K562 (cell line): ENCODE measurements around the gene ZNF787. TPM values are rescaled to one million over a fixed set of nuclear protein-coding genes. Genes with fewer than 3 reads are reported as not detected.
A peak's percentile ranks its signal among the peaks of the same experiment; 100 is the strongest.

Experiments
- ATAC-seq: fragments of 200-7000 bp; cut with Tn5 transposase; 3 replicates; pipeline ENCODE4 v1.9.1; 2020; ENCODE audit warnings: moderate library complexity
- BruUV-seq: library from RNA; stranded (reverse); fragments of 400-500 nt; replicated peaks from 2 replicates; lab custom pipeline; 2021; lab: Mats Ljungman, UMichigan
- CTCF ChIA-PET: fragments of 300-600 bp; formaldehyde crosslinking; extraction: SDS; loops from one replicate; lab custom pipeline; 2021; ENCODE audit warnings: low intra/inter-chr PET ratio; lab: Yijun Ruan, JAX
- POLR2A ChIA-PET: fragments of 300-600, 350-650 bp; sonication (Branson Sonifier 250); formaldehyde crosslinking; extraction: SDS; loops from one replicate; lab custom pipeline; 2021; ENCODE audit warnings: antibody characterized with exemption, inconsistent platforms; lab: Yijun Ruan, JAX
- DNase-seq, 4 experiments: peaks; one replicate each; pipeline versions ENCODE4 v3.0.0 to v3.0.0-alpha.2; 2011 to 2018; ENCODE audit warnings: low spot score in 3 of 4, mixed read lengths in 3 of 4; ENCODE audit errors: extremely low read depth in 1 of 4
- FAIRE-seq: peaks from 2 replicates; lab custom pipeline; 2011; peaks lifted over from hg19 to GRCh38; lab: Jason Lieb, UNC
- H2AFZ ChIP-seq: 2 replicates; pipeline ENCODE4 v1.6.0; 2011; ENCODE audit warnings: low read depth, low read length, control low read depth, inconsistent platforms
- H3K27ac ChIP-seq: fragments of 200-600 bp; 3 replicates; pipeline ENCODE4 v1.8.0; 2011; ENCODE audit warnings: low read depth, mild to moderate bottlenecking, control low read depth, inconsistent platforms, low read length, moderate library complexity, mixed read lengths; ENCODE audit errors: extremely low read depth
- H3K27me3 ChIP-seq, 2 experiments: fragments of 300-600 bp in 1 of 2; 2 replicates in 1 of 2; 3 replicates in 1 of 2; pipeline versions ENCODE4 v1.6.0 to v1.8.0; 2011; ENCODE audit warnings: inconsistent platforms in 2 of 2, low read length in 2 of 2, mild to moderate bottlenecking in 1 of 2, mixed read lengths in 1 of 2, moderate library complexity in 1 of 2; ENCODE audit not compliant: control insufficient read depth in 2 of 2, insufficient read depth in 2 of 2
- H3K36me3 ChIP-seq: fragments of 300-600 bp; 3 replicates; pipeline ENCODE4 v1.8.0; 2011; ENCODE audit warnings: mild to moderate bottlenecking, low read length, inconsistent platforms; ENCODE audit not compliant: control insufficient read depth, insufficient read depth
- H3K4me1 ChIP-seq, 2 experiments: fragments of 200-600 bp in 1 of 2; replicated peaks in 1 of 2; 2 replicates in 1 of 2; 3 replicates in 1 of 2; pipeline versions ENCODE4 v1.5.1 to v1.8.0; 2011; ENCODE audit warnings: inconsistent platforms in 2 of 2, low read length in 2 of 2, mild to moderate bottlenecking in 1 of 2, mixed read lengths in 1 of 2, moderate library complexity in 1 of 2; ENCODE audit not compliant: control insufficient read depth in 2 of 2, insufficient read depth in 2 of 2
- H3K4me2 ChIP-seq: 2 replicates; pipeline ENCODE4 v1.6.1; 2011; ENCODE audit warnings: low read length, control low read depth, inconsistent platforms, mixed read lengths; ENCODE audit not compliant: insufficient read depth
- H3K4me3 ChIP-seq: fragments of 200-600 bp; sonication (generic), shearing (Covaris generic); 2 replicates; pipeline ENCODE4 v1.5.1; 2016; ENCODE audit warnings: control low read depth, inconsistent platforms
- H3K79me2 ChIP-seq: fragments of 200-600 bp; 3 replicates; pipeline ENCODE4 v1.8.0; 2011; ENCODE audit warnings: low read length, inconsistent platforms; ENCODE audit not compliant: control insufficient read depth, insufficient read depth
- H3K9ac ChIP-seq, 2 experiments: 2 replicates each; pipeline versions ENCODE4 v1.6.0 to v1.6.1; 2011; ENCODE audit warnings: low read depth in 2 of 2, low read length in 2 of 2, control low read depth in 1 of 2, inconsistent platforms in 1 of 2, mild to moderate bottlenecking in 1 of 2, mixed read lengths in 1 of 2; ENCODE audit not compliant: insufficient read depth in 1 of 2
- H3K9me1 ChIP-seq: one replicate; pipeline ENCODE4 v1.6.0; 2011; ENCODE audit warnings: inconsistent platforms, mild to moderate bottlenecking, low read length, moderate library complexity; ENCODE audit not compliant: control insufficient read depth, insufficient read depth
- H3K9me3 ChIP-seq: replicated peaks from 2 replicates; pipeline ENCODE4 v1.5.1; 2011; ENCODE audit warnings: low read depth, low read length, inconsistent platforms; ENCODE audit not compliant: control insufficient read depth, insufficient read depth
- H4K20me1 ChIP-seq: replicated peaks from 2 replicates; pipeline ENCODE4 v1.6.1; 2011; ENCODE audit warnings: low read length, inconsistent platforms, mixed read lengths; ENCODE audit not compliant: control insufficient read depth, insufficient read depth
- MTA2 ChIP-seq: fragments of 450-650 bp; IDR thresholded peaks from 2 replicates; pipeline ENCODE4 v1.6.1; 2016; ENCODE audit warnings: low read depth
- NONO ChIP-seq, 2 experiments: fragments of 200-400 bp in 1 of 2; fragments of 450-650 bp in 1 of 2; formaldehyde crosslinking in 1 of 2; IDR thresholded peaks; 2 replicates each; pipeline ENCODE4 v1.6.1; 2017; ENCODE audit warnings: low read depth in 2 of 2, mild to moderate bottlenecking in 2 of 2, moderate library complexity in 2 of 2, low read length in 1 of 2
- TARDBP ChIP-seq: fragments of 450-650 bp; IDR thresholded peaks from 2 replicates; pipeline ENCODE4 v1.6.1; 2016
- THRAP3 ChIP-seq: fragments of 450-650 bp; IDR thresholded peaks from 2 replicates; pipeline ENCODE4 v1.6.1; 2016; ENCODE audit warnings: mild to moderate bottlenecking, inconsistent platforms, borderline replicate concordance
- ZNF140 ChIP-seq: fragments of 250-450 bp; sonication (Bioruptor Pico); IDR thresholded peaks from 2 replicates; pipeline ENCODE4 v1.8.0; 2021; ENCODE audit warnings: moderate library complexity, mild to moderate bottlenecking, inconsistent platforms
- WGBS: fragments of 100-300 bp; shearing (Covaris generic); methylation state at CpG from one replicate; pipeline ENCODE4 v1.1.6; 2016; ENCODE audit warnings: low coverage, mixed read lengths; ENCODE audit not compliant: insufficient coverage; ENCODE audit errors: missing lambda C conversion rate; 5-methylcytosine and 5-hydroxymethylcytosine counted together
- in situ Hi-C: fragments of 300-500 bp; cut with MboI; formaldehyde crosslinking; loops from 4 replicates; pipeline ENCODE4 v1.15.0; 2018; ENCODE audit warnings: inconsistent platforms, mixed read lengths
- intact Hi-C: fragments of 100-400 bp; cut with micrococcal nuclease; formaldehyde crosslinking; loops from 2 replicates; pipeline ENCODE4 v1.14.2; 2022
- polyA plus RNA-seq, 8 experiments: library from polyadenylated mRNA; depleted of rRNA in 4 of 8; stranded (reverse) in 5 of 8; unstranded in 3 of 8; fragments of >200 nt; fragmentation: Nextera tagmentation in 2 of 8; fragmentation: Illumina TruSeq in 1 of 8; extraction: Ambion mirVana in 2 of 8; extraction: Trizol in 1 of 8; gene quantifications; 2 replicates each; pipeline versions ENCODE4 v1.2.1 to v1.2.3, GENCODE V29; 2011 to 2014; ENCODE audit warnings: inconsistent platforms in 1 of 8, missing spikeins in 1 of 8
- total RNA-seq, 7 experiments: library from RNA; depleted of rRNA in 6 of 7; stranded (reverse); fragments of >200 nt in 6 of 7; fragmentation: Illumina TruSeq in 2 of 7; extraction: Trizol in 2 of 7; gene quantifications; 2 replicates each; pipeline versions ENCODE4 v1.2.1 to v1.2.3, GENCODE V29; 2011 to 2021; ENCODE audit warnings: low replicate concordance in 1 of 7
- TF ChIP-seq, protein P1 (sequence below), 2 experiments: fragments of 250-450 bp in 1 of 2; fragments of 450-650 bp in 1 of 2; sonication (Bioruptor Pico) in 1 of 2; IDR thresholded peaks; 2 replicates each; pipeline versions ENCODE4 v1.6.1 to v1.8.0; 2016 to 2021; ENCODE audit warnings: mild to moderate bottlenecking in 2 of 2, moderate library complexity in 2 of 2, missing compliant biosample characterization in 1 of 2, missing genetic modification characterization in 1 of 2
- TF ChIP-seq, protein P2 (sequence below), 2 experiments: fragments of 450-650 bp; formaldehyde crosslinking in 1 of 2; IDR thresholded peaks; 2 replicates each; pipeline versions ENCODE4 v1.4.0 to v1.6.1; 2014 to 2020; ENCODE audit warnings: mild to moderate bottlenecking in 2 of 2, borderline replicate concordance in 1 of 2, low read depth in 1 of 2
- TF ChIP-seq, protein P3 (sequence below), 3 experiments: IDR thresholded peaks in 2 of 3; conservative IDR thresholded peaks in 1 of 3; 2 replicates each; pipeline ENCODE4 v1.5.1; 2011 to 2012; ENCODE audit warnings: low read length in 3 of 3, mild to moderate bottlenecking in 3 of 3, control low read depth in 2 of 3, improper control_type of control experiment in 1 of 3, inconsistent platforms in 1 of 3, low read depth in 1 of 3, mixed read lengths in 1 of 3, moderate library complexity in 1 of 3; ENCODE audit not compliant: insufficient read depth in 2 of 3

The ZNF787 gene
- total and polyA plus RNA-seq, 9 of the 15 experiments (the other 6 are each of a cell fraction or from before 2014, with no cell fraction given), result 0.45 to 77.6 (median 7.3) TPM

DNA sequence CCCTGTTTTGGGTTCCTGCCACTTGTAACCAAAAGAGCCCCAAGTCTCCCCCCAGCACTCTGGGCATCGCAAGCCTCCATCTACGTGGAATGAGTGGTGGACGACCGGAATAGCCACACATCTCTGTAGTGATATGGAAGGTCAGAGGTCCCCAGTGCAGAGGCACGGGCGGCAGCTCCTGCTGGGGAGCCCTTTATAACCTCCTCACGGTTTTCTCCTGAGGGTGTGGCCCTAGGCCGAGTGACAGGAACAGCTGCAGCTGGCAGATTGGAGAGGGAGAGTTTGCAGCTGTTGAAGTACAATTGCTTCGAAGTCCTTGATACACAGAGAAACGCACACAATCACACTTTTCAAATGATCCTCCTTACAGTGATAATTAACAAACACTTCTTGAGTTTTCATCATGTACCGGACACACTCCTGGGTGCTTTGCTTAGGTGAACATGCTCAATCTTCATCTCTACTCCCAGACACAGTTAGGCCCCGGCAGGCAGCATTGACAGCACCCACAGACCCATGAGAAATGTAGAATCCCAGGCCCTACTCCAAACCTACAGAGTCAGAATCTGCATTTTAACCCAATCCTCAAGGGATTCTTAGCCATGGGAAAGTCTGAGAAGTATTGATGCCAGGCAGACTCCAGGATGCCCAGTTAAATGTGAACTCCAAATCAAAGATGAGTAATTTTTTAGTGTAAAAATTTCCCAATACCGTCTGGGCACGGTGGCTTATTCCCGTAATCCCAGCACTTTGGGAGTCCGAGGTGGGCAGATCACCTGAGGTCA is 4.9 kb upstream of the ZNF787 start (continued):
- TF ChIP-seq, protein P1, sequence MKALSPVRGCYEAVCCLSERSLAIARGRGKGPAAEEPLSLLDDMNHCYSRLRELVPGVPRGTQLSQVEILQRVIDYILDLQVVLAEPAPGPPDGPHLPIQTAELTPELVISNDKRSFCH (CRISPR knock-in tag; IDR thresholded peaks at IDR 0.05), result no peak
- TF ChIP-seq, protein P1 (tag; IDR thresholded peaks at IDR 0.05), result no peak
- peak; percentile 78 for TF ChIP-seq MTA2
- TF ChIP-seq, all 486 proteins: peak for 86

DNA sequence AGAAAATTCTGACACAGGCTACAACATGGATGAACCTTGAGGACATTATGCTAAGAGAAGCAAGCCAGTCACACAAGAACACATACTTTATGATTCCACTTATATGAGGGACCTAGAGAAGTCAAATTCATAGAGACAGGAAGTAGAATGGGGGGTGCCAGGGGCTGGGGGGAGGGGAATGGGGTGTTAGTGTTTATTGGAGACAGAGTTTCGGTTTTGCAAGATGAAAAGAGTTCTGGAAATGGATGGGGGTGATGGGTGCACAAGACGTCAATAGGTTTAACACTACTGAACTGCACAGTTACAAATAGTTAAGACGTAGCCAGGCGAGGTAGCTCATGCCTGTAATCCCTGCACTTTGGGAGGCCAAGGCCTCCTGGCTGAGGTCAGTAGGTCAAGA is 3.5 kb upstream of the ZNF787 start:
- WGBS, result 88% methylated on average over 4 of the region's 4 CpGs
- H3K36me3 ChIP-seq, result peaks cover 3% of the 10 kb centered on the region; the same call in 2 of the 3 replicates
- H3K9ac ChIP-seq, result no peak overlapping the region
- no peaks in the 10 kb centered on the region for H3K9me3 ChIP-seq
- CTCF ChIA-PET, result no interaction called here
- POLR2A ChIA-PET, result interaction anchor here (1.7 kb wide), 1 partner anchor 9 kb away, joined by 5 read pairs; no protein-coding TSS in a partner anchor
- no TSS peak for BruUV-seq
- H3K27ac ChIP-seq, result no peak overlapping the region
- in situ Hi-C loops, result no loop called here
- H3K27me3 ChIP-seq, result no peaks in the 10 kb centered on the region
- H3K4me3 ChIP-seq, result no peak overlapping the region
- H2AFZ ChIP-seq, result no peak overlapping the region
- H3K4me2 ChIP-seq, result no peak overlapping the region
- intact Hi-C loops, result no loop called here
- no peak for ATAC-seq
- FAIRE-seq, result no peak
- H4K20me1 ChIP-seq, result no peaks in the 10 kb centered on the region
- no peak for DNase-seq
- H3K79me2 ChIP-seq, result peaks cover 11% of the 10 kb centered on the region
- H3K9me1 ChIP-seq, result peaks cover 2% of the 10 kb centered on the region
- peaks cover 24 to 37% of the 10 kb centered on the region in 2 experiments for H3K4me1 ChIP-seq
- TF ChIP-seq, protein P2, sequence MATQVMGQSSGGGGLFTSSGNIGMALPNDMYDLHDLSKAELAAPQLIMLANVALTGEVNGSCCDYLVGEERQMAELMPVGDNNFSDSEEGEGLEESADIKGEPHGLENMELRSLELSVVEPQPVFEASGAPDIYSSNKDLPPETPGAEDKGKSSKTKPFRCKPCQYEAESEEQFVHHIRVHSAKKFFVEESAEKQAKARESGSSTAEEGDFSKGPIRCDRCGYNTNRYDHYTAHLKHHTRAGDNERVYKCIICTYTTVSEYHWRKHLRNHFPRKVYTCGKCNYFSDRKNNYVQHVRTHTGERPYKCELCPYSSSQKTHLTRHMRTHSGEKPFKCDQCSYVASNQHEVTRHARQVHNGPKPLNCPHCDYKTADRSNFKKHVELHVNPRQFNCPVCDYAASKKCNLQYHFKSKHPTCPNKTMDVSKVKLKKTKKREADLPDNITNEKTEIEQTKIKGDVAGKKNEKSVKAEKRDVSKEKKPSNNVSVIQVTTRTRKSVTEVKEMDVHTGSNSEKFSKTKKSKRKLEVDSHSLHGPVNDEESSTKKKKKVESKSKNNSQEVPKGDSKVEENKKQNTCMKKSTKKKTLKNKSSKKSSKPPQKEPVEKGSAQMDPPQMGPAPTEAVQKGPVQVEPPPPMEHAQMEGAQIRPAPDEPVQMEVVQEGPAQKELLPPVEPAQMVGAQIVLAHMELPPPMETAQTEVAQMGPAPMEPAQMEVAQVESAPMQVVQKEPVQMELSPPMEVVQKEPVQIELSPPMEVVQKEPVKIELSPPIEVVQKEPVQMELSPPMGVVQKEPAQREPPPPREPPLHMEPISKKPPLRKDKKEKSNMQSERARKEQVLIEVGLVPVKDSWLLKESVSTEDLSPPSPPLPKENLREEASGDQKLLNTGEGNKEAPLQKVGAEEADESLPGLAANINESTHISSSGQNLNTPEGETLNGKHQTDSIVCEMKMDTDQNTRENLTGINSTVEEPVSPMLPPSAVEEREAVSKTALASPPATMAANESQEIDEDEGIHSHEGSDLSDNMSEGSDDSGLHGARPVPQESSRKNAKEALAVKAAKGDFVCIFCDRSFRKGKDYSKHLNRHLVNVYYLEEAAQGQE (IDR thresholded peaks at IDR 0.05; ENCODE audit: borderline replicate concordance), result no peak
- TF ChIP-seq, protein P2 (CRISPR knock-in tag; IDR thresholded peaks at IDR 0.05; ENCODE audit: low read depth), result no peak
- TF ChIP-seq NONO (IDR thresholded peaks at IDR 0.05; ENCODE audit: low read depth in 2 of 2, low read length in 1 of 2) (no peak), ZNF140 (CRISPR knock-in tag) (no peak), THRAP3 (no peak), TARDBP (no peak)
- TF ChIP-seq, protein P3, sequence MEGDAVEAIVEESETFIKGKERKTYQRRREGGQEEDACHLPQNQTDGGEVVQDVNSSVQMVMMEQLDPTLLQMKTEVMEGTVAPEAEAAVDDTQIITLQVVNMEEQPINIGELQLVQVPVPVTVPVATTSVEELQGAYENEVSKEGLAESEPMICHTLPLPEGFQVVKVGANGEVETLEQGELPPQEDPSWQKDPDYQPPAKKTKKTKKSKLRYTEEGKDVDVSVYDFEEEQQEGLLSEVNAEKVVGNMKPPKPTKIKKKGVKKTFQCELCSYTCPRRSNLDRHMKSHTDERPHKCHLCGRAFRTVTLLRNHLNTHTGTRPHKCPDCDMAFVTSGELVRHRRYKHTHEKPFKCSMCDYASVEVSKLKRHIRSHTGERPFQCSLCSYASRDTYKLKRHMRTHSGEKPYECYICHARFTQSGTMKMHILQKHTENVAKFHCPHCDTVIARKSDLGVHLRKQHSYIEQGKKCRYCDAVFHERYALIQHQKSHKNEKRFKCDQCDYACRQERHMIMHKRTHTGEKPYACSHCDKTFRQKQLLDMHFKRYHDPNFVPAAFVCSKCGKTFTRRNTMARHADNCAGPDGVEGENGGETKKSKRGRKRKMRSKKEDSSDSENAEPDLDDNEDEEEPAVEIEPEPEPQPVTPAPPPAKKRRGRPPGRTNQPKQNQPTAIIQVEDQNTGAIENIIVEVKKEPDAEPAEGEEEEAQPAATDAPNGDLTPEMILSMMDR (IDR thresholded peaks at IDR 0.05 in 2 of 3, conservative IDR thresholded peaks at IDR 0.05 in 1 of 3; ENCODE audit: insufficient read depth in 2 of 3, low read depth in 1 of 3, low read length in 3 of 3), result no peak
